Keratinocyte (primary cell): Measurements from ENCODE around the gene ZMYM2.

Source experiments
- CTCF ChIP-seq, 3 experiments: IDR thresholded peaks in 1 of 3; conservative IDR thresholded peaks in 1 of 3; optimal IDR thresholded peaks in 1 of 3; 2 replicates in 2 of 3; 3 replicates in 1 of 3; pipeline versions ENCODE3 to v1.5.1; 2011; ENCODE audit warnings: low read length in 3 of 3, mild to moderate bottlenecking in 3 of 3, moderate library complexity in 2 of 3, control low read depth in 1 of 3, inconsistent platforms in 1 of 3; ENCODE audit not compliant: insufficient read depth in 2 of 3; ENCODE audit errors: extremely low read depth in 1 of 3
- EZH2 ChIP-seq: IDR thresholded peaks from one replicate; pipeline ENCODE4 v1.6.1; 2012; ENCODE audit warnings: inconsistent platforms, mild to moderate bottlenecking, low read length, moderate library complexity

GRCh38 chr13:20124303-20124702 lies 165.8 kb downstream of the ZMYM2 start:
- no peak for TF ChIP-seq CTCF (optimal IDR thresholded peaks at IDR 0.05 in 1 of 3, IDR thresholded peaks at IDR 0.05 in 1 of 3, conservative IDR thresholded peaks at IDR 0.05 in 1 of 3; ENCODE audit: extremely low read depth in 1 of 3, insufficient read depth in 2 of 3, low read length in 3 of 3)
- no peak for TF ChIP-seq EZH2
